Thoracic aorta (tissue), 2 donors: Measurements from ENCODE around the gene KIAA0930. TPM values are rescaled to one million over a fixed set of nuclear protein-coding genes. Genes with fewer than 3 reads are reported as not detected.

Source experiments
- ATAC-seq: fragments of 150-250 bp; one replicate; pipeline ENCODE4 v1.8.0; 2017; ENCODE audit warnings: low read depth; ENCODE audit not compliant: insufficient number of reproducible peaks, low FRiP score
- DNase-seq: peaks from one replicate; pipeline ENCODE4 v3.0.0-alpha.2; 2020; ENCODE audit warnings: low spot score
- H3K27ac ChIP-seq, 2 donors: fragments of 200-600 bp; sonication (generic); 1 replicate in 1 of 2; 2 replicates in 1 of 2; pipeline ENCODE4 v1.5.1; 2016; ENCODE audit warnings: mild to moderate bottlenecking in 2 of 2, moderate library complexity in 2 of 2
- H3K27me3 ChIP-seq: fragments of 200-600 bp; sonication (generic); replicated peaks from 2 replicates; pipeline ENCODE4 v1.6.0; 2016; ENCODE audit warnings: mild to moderate bottlenecking; ENCODE audit not compliant: insufficient read depth
- H3K36me3 ChIP-seq: fragments of 200-600 bp; sonication (generic); one replicate; pipeline ENCODE4 v1.5.1; 2016
- H3K4me1 ChIP-seq, 2 donors: fragments of 200-600 bp; sonication (generic); 1 replicate in 1 of 2; 2 replicates in 1 of 2; pipeline versions ENCODE4 v1.5.1 to v1.6.0; 2016; ENCODE audit warnings: low read depth in 2 of 2, mild to moderate bottlenecking in 1 of 2; ENCODE audit not compliant: control insufficient read depth in 1 of 2
- H3K4me3 ChIP-seq: fragments of 200-600 bp; sonication (generic); 2 replicates; pipeline ENCODE4 v1.5.1; 2016; ENCODE audit warnings: mild to moderate bottlenecking
- H3K9me3 ChIP-seq: fragments of 200-600 bp; sonication (generic); 2 replicates; pipeline ENCODE4 v1.5.1; 2016
- CTCF ChIP-seq: fragments of 200-600 bp; sonication (generic); IDR thresholded peaks from one replicate; pipeline ENCODE4 v1.5.1; 2019; ENCODE audit warnings: antibody characterized with exemption
- total RNA-seq, 2 donors: library from RNA; depleted of rRNA; stranded (reverse); fragments of >200 nt; gene quantifications; one replicate each; pipeline versions ENCODE4 v1.1.0 to v1.2.3, GENCODE V29; 2016

KIAA0930 gene
- total RNA-seq, 2 donors from 2014 or later: 76.9 to 99.1 TPM

DNA sequence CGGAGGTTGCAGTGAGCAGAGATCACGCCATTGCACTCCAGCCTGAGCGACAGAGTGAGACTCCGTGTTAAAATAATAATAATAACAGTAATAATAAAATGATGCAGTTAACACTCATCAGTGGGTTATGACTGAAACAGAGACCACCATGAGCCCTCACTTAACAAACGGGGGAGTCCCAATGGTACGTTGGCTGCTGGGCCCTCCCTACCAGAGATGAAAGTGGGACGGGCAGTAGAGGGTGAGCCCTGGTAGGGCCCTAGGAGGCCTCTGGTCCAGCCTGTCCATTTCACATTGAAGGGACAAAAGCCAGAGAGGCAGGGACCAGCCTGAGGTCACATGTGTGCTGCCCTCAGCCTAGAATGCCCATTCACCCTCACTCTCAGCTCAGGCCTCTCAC lies 13.7 kb upstream of the KIAA0930 start:
- no peak overlapping the region for H3K27ac ChIP-seq
- H3K9me3 ChIP-seq: no peaks in the 10 kb centered on the region
- H3K4me1 ChIP-seq: no peaks in the 10 kb centered on the region
- DNase-seq (no peak), ATAC-seq (no peak)
- H3K4me3 ChIP-seq: no peak overlapping the region
- H3K36me3 ChIP-seq: no peaks in the 10 kb centered on the region
- no peak for TF ChIP-seq CTCF
- no peaks in the 10 kb centered on the region for H3K27me3 ChIP-seq

- TF ChIP-seq CTCF: no peak
- H3K36me3 ChIP-seq: no peaks in the 10 kb centered on the region
- no peak for ATAC-seq
- no peak overlapping the region for H3K27ac ChIP-seq
- no peaks in the 10 kb centered on the region for H3K27me3 ChIP-seq
- no peaks in the 10 kb centered on the region for H3K9me3 ChIP-seq
- no peak for DNase-seq
- no peak overlapping the region for H3K4me3 ChIP-seq
- no peaks in the 10 kb centered on the region for H3K4me1 ChIP-seq
Measured at GRCh38 chr22:45253039-45253641, 12.4 kb upstream of the KIAA0930 start.

GRCh38 chr22:45251825-45252224 lies 11.1 kb upstream of the KIAA0930 start:
- no peak for TF ChIP-seq CTCF
- ATAC-seq: no peak
- Histone ChIP-seq H3K9me3 (no peaks in the 10 kb centered on the region), H3K27me3 (no peaks in the 10 kb centered on the region), H3K4me1 (peaks cover 2 to 4% of the 10 kb centered on the region in 2 donors), H3K4me3 (no peak overlapping the region), H3K27ac (no peak overlapping the region), H3K36me3 (no peaks in the 10 kb centered on the region)
- DNase-seq: no peak

DNA sequence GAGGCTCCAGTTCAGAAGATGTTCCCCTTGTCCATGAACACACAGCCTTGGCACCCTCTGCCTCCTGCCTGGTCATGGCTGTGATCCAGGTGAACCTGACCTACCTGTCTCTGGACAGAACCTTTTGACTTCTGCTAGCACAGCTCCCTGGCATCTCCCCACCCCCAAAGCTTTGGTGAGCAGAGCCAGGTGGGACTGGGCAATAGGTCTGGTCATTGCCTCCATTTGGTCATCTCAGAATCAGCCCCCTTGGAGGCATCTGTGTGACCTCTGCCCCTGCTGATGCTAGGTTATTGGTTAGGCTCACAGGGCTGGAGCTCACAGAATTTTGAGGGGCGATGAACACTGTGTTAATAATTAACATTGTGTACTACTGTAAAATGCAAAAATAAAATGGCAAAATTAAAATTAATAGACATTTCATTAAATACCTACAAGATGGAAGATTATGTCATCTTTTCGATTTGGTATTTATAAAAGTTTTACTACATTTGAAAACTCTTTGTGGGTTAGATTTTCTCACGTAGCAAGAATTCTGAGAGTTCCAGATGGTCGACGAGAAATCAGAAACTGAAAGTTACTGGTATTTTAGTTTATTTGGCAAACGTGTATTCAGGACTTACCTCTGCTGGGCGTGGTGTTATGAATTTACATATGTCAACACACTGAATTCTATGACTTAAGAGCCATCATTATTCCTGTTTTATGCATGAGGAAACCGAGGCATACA lies 8.3 kb upstream of the KIAA0930 start:
- TF ChIP-seq CTCF: no peak
- Histone ChIP-seq H3K4me1 (peaks cover 5 to 14% of the 10 kb centered on the region in 2 donors), H3K9me3 (no peaks in the 10 kb centered on the region), H3K27ac (no peak overlapping the region), H3K27me3 (no peaks in the 10 kb centered on the region), H3K4me3 (no peak overlapping the region), H3K36me3 (no peaks in the 10 kb centered on the region)
- ATAC-seq (no peak), DNase-seq (no peak)

DNA sequence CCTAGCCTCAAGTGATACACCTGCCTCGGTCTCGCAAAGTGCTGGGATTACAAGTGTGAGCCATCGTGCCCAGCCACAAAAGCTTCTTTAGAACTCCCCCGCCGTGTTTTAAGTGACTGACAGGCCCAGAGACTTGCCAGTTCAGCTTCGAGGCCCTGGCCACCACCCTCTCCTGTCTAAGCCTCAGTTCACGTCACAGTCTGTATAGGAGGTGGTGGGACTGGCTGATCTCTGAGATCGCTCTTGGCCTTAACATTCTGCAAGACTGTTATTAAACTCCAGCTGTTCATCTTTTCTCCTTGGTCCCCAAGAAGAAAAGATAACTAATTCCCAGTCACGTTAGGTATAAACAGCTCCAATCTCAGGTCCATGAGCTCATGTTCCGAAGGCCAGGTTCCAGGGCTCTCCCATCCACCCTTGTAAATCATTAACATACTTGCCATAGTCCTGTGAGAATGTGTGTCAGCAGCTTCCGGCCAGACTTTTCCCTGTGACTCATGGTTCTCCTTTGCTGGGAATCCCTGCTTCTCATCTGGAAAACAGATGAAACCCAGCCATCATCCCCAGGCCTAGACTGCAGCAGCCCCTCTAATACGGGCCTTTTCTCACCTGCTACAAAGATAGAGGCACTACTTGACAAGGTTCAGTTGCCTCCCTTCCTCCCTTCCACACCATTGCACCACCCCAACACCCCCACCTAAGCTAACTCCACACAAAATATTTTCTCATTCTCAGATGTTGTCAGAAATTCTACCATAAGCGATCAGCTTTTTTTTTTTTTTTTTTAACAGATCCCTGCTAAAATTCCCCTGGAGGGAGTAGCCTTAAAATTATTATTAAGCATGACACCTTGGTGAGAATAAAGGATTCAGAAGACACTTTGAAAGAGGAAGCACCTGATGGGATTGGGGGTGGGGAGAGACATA lies 5.6 kb upstream of the KIAA0930 start:
- no peak for DNase-seq
- Histone ChIP-seq H3K9me3 (no peaks in the 10 kb centered on the region), H3K27ac (peak overlapping the region; percentile 68 to 79), H3K27me3 (no peaks in the 10 kb centered on the region), H3K36me3 (no peaks in the 10 kb centered on the region), H3K4me1 (peaks cover 5 to 15% of the 10 kb centered on the region in 2 donors), H3K4me3 (no peak overlapping the region)
- no peak for TF ChIP-seq CTCF
- peak; percentile 59 for ATAC-seq
